ENCODE data around the gene MBNL3.

The MBNL3 gene

GRCh38 chrX:132488819-132489577 is at the start of gene MBNL3:
Gene MBNL3 (minus strand): TSS chrX:132489038. CDS start chrX:132439611, 49,427 bp downstream.
- Histone ChIP-seq H3K4me2 (ENCODE audit: low read length) (peak within 1 kb of the TSS; percentile 66), H3K27ac (ENCODE audit: low read depth, low read length, poor library complexity, severe bottlenecking) (peak within 1 kb of the TSS; percentile 96), H4K20me1 (ENCODE audit: insufficient read depth, low read length) (no peaks in the 10 kb centered on the region), H3F3A (ENCODE audit: insufficient read depth, low read length) (no peaks in the 10 kb centered on the region), H3K79me2 (ENCODE audit: insufficient read depth, low read length) (peaks cover 39% of the 10 kb centered on the region), H3K9ac (ENCODE audit: low read length) (peak within 1 kb of the TSS; percentile 94), H3K4me1 (ENCODE audit: insufficient read depth, low read length, severe bottlenecking) (peaks cover 57% of the 10 kb centered on the region), H3K9me2 (ENCODE audit: low read depth, low read length) (no peaks in the 10 kb centered on the region), H2AFZ (ENCODE audit: low read length) (no peak within 1 kb of the TSS), H3K9me3 (ENCODE audit: low read length) (no peaks in the 10 kb centered on the region), H3K4me3 (ENCODE audit: low read depth, low read length, poor library complexity, severe bottlenecking) (peak within 1 kb of the TSS; percentile 71), H3K27me3 (ENCODE audit: insufficient read depth, low read length) (no peaks in the 10 kb centered on the region), H3K36me3 (ENCODE audit: insufficient read depth, low read length) (no peaks in the 10 kb centered on the region)
- TF ChIP-seq EZH2 (IDR thresholded peaks at IDR 0.05; ENCODE audit: borderline replicate concordance, low read length), result no peak
- no peak for TF ChIP-seq CTCF (IDR thresholded peaks at IDR 0.05; ENCODE audit: low read length)

- no peaks in the 10 kb centered on the region for H4K20me1 ChIP-seq (ENCODE audit: insufficient read depth, low read length)
- TF ChIP-seq CTCF (IDR thresholded peaks at IDR 0.05; ENCODE audit: low read length) (no peak), EZH2 (IDR thresholded peaks at IDR 0.05; ENCODE audit: borderline replicate concordance, low read length) (no peak)
These were observed 44.6 kb upstream of the MBNL3 start for GRCh38 chrX:132533409-132533808.

GRCh38 chrX:132532913-132533312 is 44.1 kb upstream of the MBNL3 start:
- no peak for TF ChIP-seq CTCF (IDR thresholded peaks at IDR 0.05; ENCODE audit: low read length)
- TF ChIP-seq EZH2 (IDR thresholded peaks at IDR 0.05; ENCODE audit: borderline replicate concordance, low read length), result no peak
- H3K9ac ChIP-seq (ENCODE audit: low read length), result no peak overlapping the region
- H3K9me2 ChIP-seq (ENCODE audit: low read depth, low read length), result no peaks in the 10 kb centered on the region
- H2AFZ ChIP-seq (ENCODE audit: low read length), result no peak overlapping the region
- no peaks in the 10 kb centered on the region for H4K20me1 ChIP-seq (ENCODE audit: insufficient read depth, low read length)
- H3K36me3 ChIP-seq (ENCODE audit: insufficient read depth, low read length), result no peaks in the 10 kb centered on the region
- H3K4me3 ChIP-seq (ENCODE audit: low read depth, low read length, poor library complexity, severe bottlenecking), result no peak overlapping the region
- no peaks in the 10 kb centered on the region for H3K27me3 ChIP-seq (ENCODE audit: insufficient read depth, low read length)
- no peaks in the 10 kb centered on the region for H3K4me1 ChIP-seq (ENCODE audit: insufficient read depth, low read length, severe bottlenecking)
- no peaks in the 10 kb centered on the region for H3K9me3 ChIP-seq (ENCODE audit: low read length)
- no peaks in the 10 kb centered on the region for H3F3A ChIP-seq (ENCODE audit: insufficient read depth, low read length)
- H3K4me2 ChIP-seq (ENCODE audit: low read length), result no peak overlapping the region
- no peak overlapping the region for H3K27ac ChIP-seq (ENCODE audit: low read depth, low read length, poor library complexity, severe bottlenecking)
- no peaks in the 10 kb centered on the region for H3K79me2 ChIP-seq (ENCODE audit: insufficient read depth, low read length)

More at GRCh38 chrX:132533409-132533808, 44.6 kb upstream of the MBNL3 start:
- no peak overlapping the region for H3K4me2 ChIP-seq (ENCODE audit: low read length)
- no peaks in the 10 kb centered on the region for H3K27me3 ChIP-seq (ENCODE audit: insufficient read depth, low read length)
- no peak overlapping the region for H3K27ac ChIP-seq (ENCODE audit: low read depth, low read length, poor library complexity, severe bottlenecking)
- H2AFZ ChIP-seq (ENCODE audit: low read length), result no peak overlapping the region
- no peaks in the 10 kb centered on the region for H3K4me1 ChIP-seq (ENCODE audit: insufficient read depth, low read length, severe bottlenecking)
- H3K4me3 ChIP-seq (ENCODE audit: low read depth, low read length, poor library complexity, severe bottlenecking), result no peak overlapping the region
- H3K9me2 ChIP-seq (ENCODE audit: low read depth, low read length), result no peaks in the 10 kb centered on the region
- H3K9ac ChIP-seq (ENCODE audit: low read length), result no peak overlapping the region
- no peaks in the 10 kb centered on the region for H3K9me3 ChIP-seq (ENCODE audit: low read length)
- H3F3A ChIP-seq (ENCODE audit: insufficient read depth, low read length), result no peaks in the 10 kb centered on the region
- H3K36me3 ChIP-seq (ENCODE audit: insufficient read depth, low read length), result no peaks in the 10 kb centered on the region
- no peaks in the 10 kb centered on the region for H3K79me2 ChIP-seq (ENCODE audit: insufficient read depth, low read length)

All from OCI-LY1 (cell line).